Common myeloid progenitor, CD34-positive (primary cell): ENCODE data around the gene ADAMTS3.
A peak's percentile ranks its signal among the peaks of the same experiment; 100 is the strongest.

Experiments used
- CTCF ChIA-PET: fragments of 350-600 bp; sonication (Branson Sonifier 250); formaldehyde crosslinking; loops from one replicate; lab custom pipeline; 2021; ENCODE audit warnings: antibody characterized with exemption; lab: Charles Lee
- POLR2A ChIA-PET: fragments of 350-600 bp; sonication (Branson Sonifier 250); formaldehyde crosslinking; loops from one replicate; lab custom pipeline; 2021; ENCODE audit warnings: antibody characterized with exemption; lab: Charles Lee
- DNase-seq, 3 donors: peaks; one replicate each; pipeline versions ENCODE4 v3.0.0 to v3.0.0-alpha.2; 2013
- H3K27ac ChIP-seq, 2 experiments: 1 replicate in 1 of 2; 2 replicates in 1 of 2; pipeline ENCODE4 v1.7.0; 2013; ENCODE audit warnings: inconsistent platforms in 2 of 2, low read length in 2 of 2, mild to moderate bottlenecking in 2 of 2, low read depth in 1 of 2, moderate library complexity in 1 of 2; ENCODE audit not compliant: severe bottlenecking in 2 of 2, insufficient read depth in 1 of 2, poor library complexity in 1 of 2
- H3K27me3 ChIP-seq, 5 experiments: replicated peaks in 2 of 5; 1 replicate in 3 of 5; 2 replicates in 2 of 5; pipeline versions ENCODE4 v1.6.1 to v1.7.0; 2013; ENCODE audit warnings: low read length in 4 of 5, mild to moderate bottlenecking in 2 of 5, moderate library complexity in 2 of 5, inconsistent platforms in 1 of 5; ENCODE audit not compliant: insufficient read depth in 5 of 5, control insufficient read depth in 4 of 5
- H3K36me3 ChIP-seq, 4 experiments: 1 replicate in 2 of 4; 2 replicates in 2 of 4; pipeline versions ENCODE4 v1.6.1 to v1.7.0; 2013; ENCODE audit warnings: low read length in 3 of 4, control low read depth in 1 of 4, mild to moderate bottlenecking in 1 of 4; ENCODE audit not compliant: control insufficient read depth in 4 of 4, insufficient read depth in 4 of 4
- H3K4me1 ChIP-seq, 4 experiments: 1 replicate in 3 of 4; 2 replicates in 1 of 4; pipeline versions ENCODE4 v1.6.1 to v1.7.1; 2013; ENCODE audit warnings: low read length in 3 of 4, mild to moderate bottlenecking in 3 of 4, control low read depth in 1 of 4, inconsistent platforms in 1 of 4, moderate library complexity in 1 of 4; ENCODE audit not compliant: control insufficient read depth in 4 of 4, insufficient read depth in 4 of 4; ENCODE audit errors: control extremely low read depth in 1 of 4
- H3K4me3 ChIP-seq, 7 experiments: 1 replicate in 4 of 7; 2 replicates in 3 of 7; pipeline versions ENCODE4 v1.5.1 to v1.7.0; 2013; ENCODE audit warnings: mild to moderate bottlenecking in 7 of 7, low read length in 6 of 7, moderate library complexity in 6 of 7, inconsistent platforms in 2 of 7, low read depth in 2 of 7, control low read depth in 1 of 7; ENCODE audit not compliant: insufficient read depth in 4 of 7, control insufficient read depth in 1 of 7; ENCODE audit errors: extremely low read depth in 1 of 7
- H3K9me3 ChIP-seq, 5 experiments: 1 replicate in 4 of 5; 2 replicates in 1 of 5; pipeline versions ENCODE4 v1.6.1 to v1.7.1; 2013; ENCODE audit warnings: low read length in 4 of 5, mild to moderate bottlenecking in 2 of 5, inconsistent platforms in 1 of 5, low read depth in 1 of 5, moderate library complexity in 1 of 5; ENCODE audit not compliant: control insufficient read depth in 4 of 5, insufficient read depth in 2 of 5; ENCODE audit errors: control extremely low read depth in 1 of 5
- WGBS: methylation state at CpG from one replicate; pipeline ENCODE4 v1.1.5; 2013; ENCODE audit not compliant: insufficient coverage; 5-methylcytosine and 5-hydroxymethylcytosine counted together

The ADAMTS3 gene

GRCh38 chr4:72378901-72379300 lies 190.1 kb downstream of the ADAMTS3 start:
- CTCF ChIA-PET = no interaction called here
- no peak for DNase-seq
- POLR2A ChIA-PET = no interaction called here
- Histone ChIP-seq H3K4me3 (no peak overlapping the region), H3K27ac (no peak overlapping the region), H3K27me3 (no peaks in the 10 kb centered on the region), H3K9me3 (no peaks in the 10 kb centered on the region), H3K4me1 (peaks cover 0 to 5% (median 3%) of the 10 kb centered on the region in 4 experiments), H3K36me3 (no peaks in the 10 kb centered on the region)
- WGBS = 90% methylated on average over 1 of the region's 2 CpGs

- H3K4me3 ChIP-seq = no peak overlapping the region
- no peaks in the 10 kb centered on the region for H3K36me3 ChIP-seq
- DNase-seq = no peak
- H3K9me3 ChIP-seq = no peaks in the 10 kb centered on the region
- CTCF ChIA-PET = no interaction called here
- peaks cover 0 to 5% (median 3%) of the 10 kb centered on the region in 4 experiments for H3K4me1 ChIP-seq
- no peak overlapping the region for H3K27ac ChIP-seq
- WGBS = 98% methylated on average over 3 of the region's 5 CpGs
- H3K27me3 ChIP-seq = no peaks in the 10 kb centered on the region
- POLR2A ChIA-PET = no interaction called here
Observed at GRCh38 chr4:72377491-72378194, 191.4 kb downstream of the ADAMTS3 start.

GRCh38 chr4:72376901-72377300 lies 192.1 kb downstream of the ADAMTS3 start:
- ChIA-PET CTCF (no interaction called here), POLR2A (no interaction called here)
- no peaks in the 10 kb centered on the region for H3K9me3 ChIP-seq
- H3K4me3 ChIP-seq = no peak overlapping the region
- no peaks in the 10 kb centered on the region for H3K27me3 ChIP-seq
- peaks cover 0 to 5% (median 3%) of the 10 kb centered on the region in 4 experiments for H3K4me1 ChIP-seq
- no peak for DNase-seq
- H3K36me3 ChIP-seq = no peaks in the 10 kb centered on the region
- no peak overlapping the region for H3K27ac ChIP-seq

GRCh38 chr4:72375073-72375736 lies 193.8 kb downstream of the ADAMTS3 start:
- no peaks in the 10 kb centered on the region for H3K36me3 ChIP-seq
- peaks cover 0 to 5% (median 3%) of the 10 kb centered on the region in 4 experiments for H3K4me1 ChIP-seq
- DNase-seq = peak; percentile 28 to 75 (median 64)
- CTCF ChIA-PET = no interaction called here
- H3K9me3 ChIP-seq = no peaks in the 10 kb centered on the region
- no peaks in the 10 kb centered on the region for H3K27me3 ChIP-seq
- H3K4me3 ChIP-seq = no peak overlapping the region
- POLR2A ChIA-PET = no interaction called here
- H3K27ac ChIP-seq = peak overlapping the region in 1 of 2 experiments; percentile 16
- 50% methylated on average over 2 of the region's 4 CpGs for WGBS

- H3K4me3 ChIP-seq = no peak overlapping the region
- no peaks in the 10 kb centered on the region for H3K9me3 ChIP-seq
- CTCF ChIA-PET = no interaction called here
- H3K4me1 ChIP-seq = peaks cover 0 to 5% (median 3%) of the 10 kb centered on the region in 4 experiments
- H3K27ac ChIP-seq = no peak overlapping the region
- POLR2A ChIA-PET = no interaction called here
- WGBS = no CpG with 5 or more reads among the region's 1 CpG
- H3K36me3 ChIP-seq = no peaks in the 10 kb centered on the region
- DNase-seq = no peak
- H3K27me3 ChIP-seq = no peaks in the 10 kb centered on the region
Observed at GRCh38 chr4:72374159-72374558, 194.9 kb downstream of the ADAMTS3 start.

- no peaks in the 10 kb centered on the region for H3K9me3 ChIP-seq
- H3K36me3 ChIP-seq = no peaks in the 10 kb centered on the region
- ChIA-PET CTCF (interaction anchor here (1.2 kb wide), 1 partner anchor 14 kb away, joined by 3 read pairs; no protein-coding TSS in a partner anchor), POLR2A (no interaction called here)
- H3K27ac ChIP-seq = no peak overlapping the region
- H3K4me1 ChIP-seq = no peaks in the 10 kb centered on the region
- DNase-seq = no peak
- no peaks in the 10 kb centered on the region for H3K27me3 ChIP-seq
- no peak overlapping the region for H3K4me3 ChIP-seq
Observed at GRCh38 chr4:72366601-72367000, 202.4 kb downstream of the ADAMTS3 start.

- no peaks in the 10 kb centered on the region for H3K27me3 ChIP-seq
- no peak for DNase-seq
- ChIA-PET CTCF (interaction anchor here (1.2 kb wide), 1 partner anchor 15 kb away, joined by 3 read pairs; no protein-coding TSS in a partner anchor), POLR2A (no interaction called here)
- no peaks in the 10 kb centered on the region for H3K36me3 ChIP-seq
- H3K4me3 ChIP-seq = no peak overlapping the region
- H3K4me1 ChIP-seq = no peaks in the 10 kb centered on the region
- no peak overlapping the region for H3K27ac ChIP-seq
- WGBS = 100% methylated on average over 3 of the region's 4 CpGs
- no peaks in the 10 kb centered on the region for H3K9me3 ChIP-seq
Observed at GRCh38 chr4:72365981-72366380, 203.0 kb downstream of the ADAMTS3 start.
